ENCODE results near the gene IFNGR2.
"Not testable (repeated sequence)": the region's sequence is repeated elsewhere in the genome, so short reads cannot be mapped to it uniquely, and the experiment has no call there.

IFNGR2 gene

GRCh38 chr21:33430858-33431257, 27.6 kb downstream of the IFNGR2 start:
- FAIRE-seq (no peak), DNase-seq (ENCODE audit: insufficient read length) (no peak)
- no peak for TF ChIP-seq POLR2A (IDR thresholded peaks at IDR 0.05; ENCODE audit: low read depth, low read length)
- no peak for TF ChIP-seq POLR2AphosphoS5 (IDR thresholded peaks at IDR 0.05; ENCODE audit: low read depth, low read length)
- TF ChIP-seq TAF1 (IDR thresholded peaks at IDR 0.05; ENCODE audit: borderline replicate concordance, low read depth, low read length): no peak

GRCh38 chr21:33432496-33432895, 29.3 kb downstream of the IFNGR2 start:
- FAIRE-seq: peak; percentile 14
- TF ChIP-seq POLR2AphosphoS5 (IDR thresholded peaks at IDR 0.05; ENCODE audit: low read depth, low read length): no peak; the same call in 1 of the 2 replicates
- TF ChIP-seq POLR2A (IDR thresholded peaks at IDR 0.05; ENCODE audit: low read depth, low read length): no peak
- no peak for TF ChIP-seq TAF1 (IDR thresholded peaks at IDR 0.05; ENCODE audit: borderline replicate concordance, low read depth, low read length)
- DNase-seq (ENCODE audit: insufficient read length): no peak

DNA sequence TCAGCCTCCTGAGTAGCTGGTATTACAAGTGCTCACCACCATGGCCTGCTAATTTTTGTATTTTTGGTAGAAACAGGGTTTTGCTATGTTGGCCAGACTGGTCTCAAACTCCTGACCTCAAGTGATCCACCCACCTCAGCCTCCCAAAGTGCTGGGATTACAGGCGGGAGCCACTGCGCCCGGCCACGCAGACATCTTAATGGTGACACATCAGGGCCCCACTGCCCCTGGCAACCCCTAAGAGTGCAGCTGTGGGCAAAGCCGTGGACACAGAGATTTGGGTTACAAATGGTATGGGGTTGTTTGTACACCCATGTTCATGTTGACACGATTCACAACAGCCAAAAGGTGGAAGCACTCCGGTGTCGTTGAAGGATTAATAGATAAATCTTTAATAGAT, 29.8 kb downstream of the IFNGR2 start:
- no peak for DNase-seq (ENCODE audit: insufficient read length)
- TF ChIP-seq POLR2AphosphoS5 (IDR thresholded peaks at IDR 0.05; ENCODE audit: low read depth, low read length): no peak
- no peak for TF ChIP-seq POLR2A (IDR thresholded peaks at IDR 0.05; ENCODE audit: low read depth, low read length)
- no peak for TF ChIP-seq TAF1 (IDR thresholded peaks at IDR 0.05; ENCODE audit: borderline replicate concordance, low read depth, low read length)
- FAIRE-seq: no peak

- FAIRE-seq (peak; percentile 51), DNase-seq (ENCODE audit: insufficient read length) (no peak)
- TF ChIP-seq POLR2A (IDR thresholded peaks at IDR 0.05; ENCODE audit: low read depth, low read length) (no peak), TAF1 (IDR thresholded peaks at IDR 0.05; ENCODE audit: borderline replicate concordance, low read depth, low read length) (no peak), POLR2AphosphoS5 (IDR thresholded peaks at IDR 0.05; ENCODE audit: low read depth, low read length) (no peak)
Observed at GRCh38 chr21:33433425-33434114, 30.4 kb downstream of the IFNGR2 start.

DNA sequence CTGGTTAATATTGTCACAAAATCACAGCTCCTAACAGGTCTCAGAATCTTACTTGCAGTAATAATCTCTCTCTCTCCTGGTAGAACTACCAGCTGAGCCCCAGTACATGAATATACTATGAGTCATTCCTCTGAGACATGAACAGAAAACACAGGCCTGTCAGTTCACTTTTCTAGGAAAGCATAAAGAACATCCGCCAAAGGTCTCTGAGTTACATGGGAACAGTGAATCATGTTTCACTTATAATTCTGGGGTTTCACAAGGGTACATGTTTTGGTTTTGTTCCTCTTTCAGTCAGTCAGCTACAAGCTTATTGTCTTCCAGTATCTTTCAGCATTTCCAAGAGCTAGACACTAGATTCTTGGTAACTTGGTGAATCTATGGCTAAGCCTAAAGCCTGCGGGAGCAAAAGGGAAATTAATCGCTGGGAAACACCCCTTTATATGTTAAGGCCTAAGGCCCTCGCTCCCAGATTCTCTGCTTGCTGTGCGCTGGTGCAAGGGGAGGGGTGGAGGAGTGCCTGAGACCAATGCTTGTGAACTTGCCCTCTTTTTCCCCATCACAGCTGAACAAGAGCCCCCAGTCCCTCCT, 31.7 kb downstream of the IFNGR2 start:
- TF ChIP-seq POLR2AphosphoS5 (IDR thresholded peaks at IDR 0.05; ENCODE audit: low read depth, low read length): no peak
- TF ChIP-seq TAF1 (IDR thresholded peaks at IDR 0.05; ENCODE audit: borderline replicate concordance, low read depth, low read length): no peak
- no peak; the same call in 1 of the 2 replicates for TF ChIP-seq POLR2A (IDR thresholded peaks at IDR 0.05; ENCODE audit: low read depth, low read length)
- peak; percentile 95 for FAIRE-seq
- DNase-seq (ENCODE audit: insufficient read length): peak; percentile 71

- DNase-seq (ENCODE audit: insufficient read length) (no peak), FAIRE-seq (no peak)
- TF ChIP-seq POLR2AphosphoS5 (IDR thresholded peaks at IDR 0.05; ENCODE audit: low read depth, low read length) (no peak), POLR2A (IDR thresholded peaks at IDR 0.05; ENCODE audit: low read depth, low read length) (no peak), TAF1 (IDR thresholded peaks at IDR 0.05; ENCODE audit: borderline replicate concordance, low read depth, low read length) (no peak)
Observed at GRCh38 chr21:33437140-33437539, 33.9 kb downstream of the IFNGR2 start.

DNA sequence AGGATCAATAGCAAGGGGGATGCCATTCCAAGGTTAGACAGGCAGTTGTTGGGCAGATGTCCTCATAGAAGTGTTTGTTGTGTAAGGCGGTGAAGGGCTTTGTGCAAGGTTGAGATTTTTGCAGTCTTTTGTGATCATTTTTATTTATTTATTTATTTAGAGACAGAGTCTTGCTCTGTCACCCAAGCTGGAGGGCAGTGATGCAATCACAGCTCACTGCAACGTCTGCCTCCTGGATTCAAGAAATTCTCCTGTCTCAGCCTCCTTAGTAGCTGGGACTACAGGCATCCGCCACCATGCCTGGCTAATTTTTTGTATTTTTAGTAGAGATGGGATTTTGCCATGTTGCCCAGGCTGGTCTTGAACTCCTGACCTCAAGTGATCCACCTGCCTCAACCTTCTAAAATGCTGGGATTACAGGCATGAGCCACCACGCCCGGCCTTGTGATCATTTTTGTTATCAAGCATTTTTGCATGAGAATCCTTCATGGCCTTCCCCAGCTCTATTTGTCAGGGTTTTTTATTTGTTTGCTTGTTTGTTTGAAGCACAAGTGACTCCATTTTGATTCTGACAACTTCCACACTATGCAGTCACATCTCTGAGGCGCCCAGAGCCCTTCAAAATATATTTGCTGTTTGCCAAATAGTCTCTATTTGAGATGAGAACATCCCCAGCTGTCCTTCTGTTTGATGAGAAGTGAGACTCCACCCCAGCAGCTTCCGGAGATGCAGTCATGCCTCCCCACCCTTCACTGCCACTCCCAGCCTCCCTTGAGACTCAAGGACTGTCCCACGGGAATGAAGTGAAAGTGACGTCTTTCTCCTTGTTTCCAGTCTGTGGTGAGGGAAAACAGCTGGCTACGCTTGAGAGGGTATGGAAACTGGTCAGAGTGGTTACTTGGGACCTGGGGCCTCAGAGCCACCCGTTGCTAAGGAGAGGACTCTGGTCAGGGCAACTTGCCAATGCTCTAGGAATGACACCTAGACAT, 38.6 kb downstream of the IFNGR2 start:
- TF ChIP-seq POLR2AphosphoS5 (IDR thresholded peaks at IDR 0.05; ENCODE audit: low read depth, low read length): no peak; the same call in 1 of the 2 replicates
- no peak for TF ChIP-seq POLR2A (IDR thresholded peaks at IDR 0.05; ENCODE audit: low read depth, low read length)
- TF ChIP-seq TAF1 (IDR thresholded peaks at IDR 0.05; ENCODE audit: borderline replicate concordance, low read depth, low read length): no peak
- peak; percentile 32 for DNase-seq (ENCODE audit: insufficient read length)
- peak; percentile 91 for FAIRE-seq

DNA sequence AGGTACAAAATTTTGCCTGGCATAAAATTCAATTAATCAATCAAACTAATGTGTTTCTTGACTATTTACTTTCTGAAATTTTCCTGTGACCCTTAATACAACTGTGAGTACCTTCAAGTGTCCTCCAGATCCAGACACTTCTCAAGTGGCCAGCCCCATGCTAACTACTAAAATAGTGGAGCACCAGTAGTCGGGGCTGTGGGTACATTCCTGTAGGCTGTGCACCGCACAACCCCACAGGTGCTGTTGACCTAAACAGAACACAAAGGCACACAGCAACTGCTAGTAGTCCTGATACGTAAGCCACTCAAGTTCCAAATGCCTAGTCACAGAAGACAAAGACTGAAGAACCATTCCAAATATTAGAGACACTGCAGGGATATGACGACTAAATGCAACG, 40.0 kb downstream of the IFNGR2 start:
- TF ChIP-seq POLR2AphosphoS5 (IDR thresholded peaks at IDR 0.05; ENCODE audit: low read depth, low read length): no peak
- FAIRE-seq (no peak), DNase-seq (ENCODE audit: insufficient read length) (no peak)

DNA sequence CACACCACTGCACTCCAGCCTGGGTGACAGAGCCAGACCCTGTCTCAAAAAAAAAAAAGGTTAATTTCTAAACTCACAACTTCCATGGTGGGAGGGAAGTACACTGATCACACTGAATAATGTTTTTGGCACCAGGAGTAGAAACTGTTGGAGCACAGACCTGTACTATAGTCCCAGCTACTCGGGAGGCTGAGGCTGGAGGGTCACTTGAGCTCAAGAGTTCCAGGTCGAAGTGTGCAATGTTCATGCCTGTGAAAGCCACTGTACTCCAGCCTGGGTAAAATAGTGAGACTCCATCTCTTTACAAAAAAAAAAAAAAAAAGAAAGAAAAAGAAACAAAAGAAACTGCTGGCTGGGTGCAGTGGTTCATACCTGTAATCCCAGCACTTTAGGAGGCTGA, 41.3 kb downstream of the IFNGR2 start:
- TF ChIP-seq POLR2AphosphoS5 (IDR thresholded peaks at IDR 0.05; ENCODE audit: low read depth, low read length) (no peak), POLR2A (IDR thresholded peaks at IDR 0.05; ENCODE audit: low read depth, low read length) (no peak), TAF1 (IDR thresholded peaks at IDR 0.05; ENCODE audit: borderline replicate concordance, low read depth, low read length) (no peak)
- no peak for DNase-seq (ENCODE audit: insufficient read length)
- FAIRE-seq: no peak

- FAIRE-seq; DNase-seq (ENCODE audit: insufficient read length): not testable (repeated sequence)
Observed at GRCh38 chr21:33446620-33447019, 43.4 kb downstream of the IFNGR2 start.

- no peak for FAIRE-seq
- no peak for TF ChIP-seq POLR2AphosphoS5 (IDR thresholded peaks at IDR 0.05; ENCODE audit: low read depth, low read length)
- no peak for TF ChIP-seq POLR2A (IDR thresholded peaks at IDR 0.05; ENCODE audit: low read depth, low read length)
- no peak for TF ChIP-seq TAF1 (IDR thresholded peaks at IDR 0.05; ENCODE audit: borderline replicate concordance, low read depth, low read length)
Observed at GRCh38 chr21:33449616-33450015, 46.4 kb downstream of the IFNGR2 start.

More at GRCh38 chr21:33449616-33450015, 46.4 kb downstream of the IFNGR2 start:
- no peak for DNase-seq (ENCODE audit: insufficient read length)

All from GM12892 (cell line).